ENCODE results near the gene KCNG2. TPM values are rescaled to one million over a fixed set of nuclear protein-coding genes. Genes with fewer than 3 reads are reported as not detected.

Gene KCNG2
- total RNA-seq, 2 donors from 2014 or later, result not detected

DNA sequence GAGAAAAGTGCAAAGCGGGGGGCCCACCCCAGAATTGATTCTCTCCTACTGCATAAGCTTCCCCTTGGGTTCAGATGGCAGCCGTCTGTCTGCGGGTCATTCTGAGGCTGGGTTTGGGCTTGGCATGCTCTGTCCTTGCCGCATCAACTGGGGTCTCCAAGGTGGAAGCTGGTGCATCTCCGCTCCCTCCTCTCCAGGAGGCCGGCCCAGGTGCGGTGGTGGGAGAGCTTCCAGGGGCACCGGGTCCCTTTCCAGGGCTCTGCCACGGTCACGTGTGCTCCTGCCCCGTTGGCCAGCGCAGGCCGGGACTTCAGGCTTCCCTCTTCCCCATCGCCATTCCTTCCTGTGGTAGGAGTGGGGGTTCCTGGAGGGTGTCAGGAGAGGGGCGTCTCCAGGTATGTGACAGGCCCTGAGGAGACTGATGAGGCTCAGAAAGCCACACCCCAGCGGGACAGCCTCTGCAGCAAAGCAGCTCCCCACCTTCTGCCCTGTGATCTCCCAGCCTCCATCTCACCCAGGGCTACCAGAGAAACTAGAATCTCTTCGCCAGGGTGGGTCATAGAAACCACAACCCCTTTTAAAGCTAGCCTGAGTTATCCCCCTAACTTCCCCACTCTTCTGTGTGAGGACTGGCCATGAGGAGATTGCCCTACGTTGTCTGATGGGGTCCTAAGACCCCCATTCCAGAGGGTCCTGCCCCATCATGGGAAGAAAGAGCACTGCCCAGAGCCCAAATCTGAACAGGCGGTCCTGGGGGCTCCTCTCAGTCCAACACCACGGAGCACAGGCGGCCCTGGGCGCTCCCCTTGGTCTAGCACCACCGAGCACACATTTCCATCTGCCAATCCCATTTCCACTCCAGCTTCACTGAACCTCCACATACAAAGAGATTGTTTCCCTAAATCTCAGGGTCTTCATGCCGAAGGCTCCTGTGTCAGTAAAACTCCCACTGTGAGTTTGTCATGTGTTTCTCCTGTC lies 77.1 kb downstream of the KCNG2 start:
- peaks cover 6% of the 10 kb centered on the region for H3K4me1 ChIP-seq
- no peak for TF ChIP-seq POLR2A (IDR thresholded peaks at IDR 0.05)
- TF ChIP-seq CTCF (IDR thresholded peaks at IDR 0.05), result no peak
- H3K9me3 ChIP-seq, result no peaks in the 10 kb centered on the region
- no peak overlapping the region for H3K27ac ChIP-seq
- intact Hi-C loops (cut with DNase I), result no loop called here
- H3K27me3 ChIP-seq, result no peaks in the 10 kb centered on the region
- H3K4me3 ChIP-seq, result no peak overlapping the region
- DNase-seq, result no peak
- 68 to 74% methylated on average over 23 to 24 of the region's 24 CpGs for WGBS, 2 donors
- ATAC-seq, result no peak
- no peaks in the 10 kb centered on the region for H3K36me3 ChIP-seq (replicated peaks in 1 of 2; ENCODE audit: insufficient read depth in 1 of 2, low read depth in 2 of 2)

- Histone ChIP-seq H3K27me3 (no peaks in the 10 kb centered on the region), H3K36me3 (replicated peaks in 1 of 2; ENCODE audit: insufficient read depth in 1 of 2, low read depth in 2 of 2) (no peaks in the 10 kb centered on the region), H3K4me3 (no peak overlapping the region), H3K27ac (no peak overlapping the region), H3K9me3 (no peaks in the 10 kb centered on the region), H3K4me1 (peaks cover 6% of the 10 kb centered on the region)
- WGBS, 2 donors, result 77 to 82% methylated on average over 3 to 15 of the region's 15 CpGs
- intact Hi-C loops (cut with DNase I), result no loop called here
- DNase-seq, result no peak
- no peak for ATAC-seq
- TF ChIP-seq CTCF (IDR thresholded peaks at IDR 0.05) (no peak), POLR2A (IDR thresholded peaks at IDR 0.05) (no peak)
Observed at GRCh38 chr18:79875531-79875919, 77.8 kb downstream of the KCNG2 start.

- Histone ChIP-seq H3K27me3 (no peaks in the 10 kb centered on the region), H3K4me3 (no peak overlapping the region), H3K9me3 (no peaks in the 10 kb centered on the region), H3K27ac (no peak overlapping the region), H3K36me3 (replicated peaks in 1 of 2; ENCODE audit: insufficient read depth in 1 of 2, low read depth in 2 of 2) (no peaks in the 10 kb centered on the region), H3K4me1 (peaks cover 6% of the 10 kb centered on the region)
- no peak for ATAC-seq
- no peak for DNase-seq
- WGBS, 2 donors, result 84% methylated on average over 22 of the region's 23 CpGs; no CpG with 5 or more reads in 1 of the 2 donors
- intact Hi-C loops (cut with DNase I), result no loop called here
- TF ChIP-seq POLR2A (IDR thresholded peaks at IDR 0.05), result no peak
- TF ChIP-seq CTCF (IDR thresholded peaks at IDR 0.05), result no peak
Observed at GRCh38 chr18:79875931-79876461, 78.3 kb downstream of the KCNG2 start.

DNA sequence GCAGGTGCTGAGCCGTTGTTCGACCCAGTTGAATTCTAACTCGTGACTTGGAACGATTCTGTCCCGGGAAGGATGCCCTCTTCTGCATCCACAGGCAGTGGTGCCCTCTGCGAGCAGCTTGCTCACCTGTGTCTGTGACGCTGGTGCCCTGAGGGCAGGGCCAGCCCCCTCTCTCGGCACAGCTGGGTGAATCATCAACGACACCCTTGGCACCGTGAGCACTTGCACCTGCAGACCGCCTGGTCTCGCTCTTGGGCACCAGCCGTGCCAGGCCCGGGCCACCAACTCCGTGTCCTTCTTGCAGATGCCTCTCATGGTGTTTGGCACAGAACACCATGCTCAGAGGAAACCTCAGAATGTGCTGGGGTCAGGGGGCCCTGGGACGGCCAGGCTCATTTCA lies 78.8 kb downstream of the KCNG2 start:
- Histone ChIP-seq H3K4me3 (no peak overlapping the region), H3K4me1 (peaks cover 6% of the 10 kb centered on the region), H3K27me3 (no peaks in the 10 kb centered on the region), H3K36me3 (replicated peaks in 1 of 2; ENCODE audit: insufficient read depth in 1 of 2, low read depth in 2 of 2) (no peaks in the 10 kb centered on the region), H3K27ac (no peak overlapping the region), H3K9me3 (no peaks in the 10 kb centered on the region)
- intact Hi-C loops (cut with DNase I), result no loop called here
- ATAC-seq, result no peak
- no peak for TF ChIP-seq POLR2A (IDR thresholded peaks at IDR 0.05)
- no peak for TF ChIP-seq CTCF (IDR thresholded peaks at IDR 0.05)
- DNase-seq, result no peak
- 68 to 90% methylated on average over 2 to 16 of the region's 16 CpGs for WGBS, 2 donors

Measured in body of pancreas (tissue), 4 donors.